Neural cell (in vitro differentiated cells): ENCODE results near the gene ADAP1. TPM values are rescaled to one million over a fixed set of nuclear protein-coding genes. Genes with fewer than 3 reads are reported as not detected.

Experiments
- H2AFZ ChIP-seq: fragments of 200-600, 300-800 bp; sonication (generic), shearing (Covaris generic); 2 replicates; pipeline ENCODE4 v1.6.0; 2014; ENCODE audit warnings: low read depth, mild to moderate bottlenecking, antibody characterized with exemption, low read length, moderate library complexity
- H3F3A ChIP-seq: fragments of 200-600 bp; shearing (Covaris generic); 2 replicates; pipeline ENCODE4 v1.6.1; 2016; ENCODE audit warnings: mild to moderate bottlenecking, moderate library complexity, mixed read lengths, antibody characterized with exemption, low read length; ENCODE audit not compliant: insufficient read depth, poor library complexity, severe bottlenecking
- H3K27ac ChIP-seq: fragments of 200-600, 300-800 bp; sonication (generic), shearing (Covaris generic); 2 replicates; pipeline ENCODE4 v1.5.1; 2014; ENCODE audit warnings: mild to moderate bottlenecking, low read length, moderate library complexity
- H3K27me3 ChIP-seq: fragments of 300-800, 200-600 bp; sonication (generic), shearing (Covaris generic); 2 replicates; pipeline ENCODE4 v1.6.0; 2014; ENCODE audit warnings: mild to moderate bottlenecking, low read depth, low read length, moderate library complexity; ENCODE audit not compliant: insufficient read depth
- H3K36me3 ChIP-seq: fragments of 300-800, 200-600 bp; sonication (generic), shearing (Covaris generic); 2 replicates; pipeline ENCODE4 v1.5.1; 2014; ENCODE audit warnings: mild to moderate bottlenecking, antibody characterized with exemption, low read length, moderate library complexity; ENCODE audit not compliant: insufficient read depth
- H3K4me2 ChIP-seq: fragments of 300-800, 200-600 bp; sonication (generic), shearing (Covaris generic); 2 replicates; pipeline ENCODE4 v1.6.0; 2014; ENCODE audit warnings: mild to moderate bottlenecking, low read length
- H3K4me3 ChIP-seq: fragments of 300-800, 200-600 bp; sonication (generic), shearing (Covaris generic); 2 replicates; pipeline ENCODE4 v1.5.1; 2014; ENCODE audit warnings: mild to moderate bottlenecking, low read length, moderate library complexity
- H3K79me2 ChIP-seq: fragments of 200-600 bp; shearing (Covaris generic); replicated peaks from 2 replicates; pipeline ENCODE4 v1.6.0; 2014; ENCODE audit warnings: mild to moderate bottlenecking, low read length, moderate library complexity; ENCODE audit not compliant: insufficient read depth
- H3K9ac ChIP-seq: fragments of 300-800, 200-600 bp; sonication (generic), shearing (Covaris generic); 2 replicates; pipeline ENCODE4 v1.6.1; 2016; ENCODE audit warnings: mild to moderate bottlenecking, low read length, mixed read lengths
- H3K9me2 ChIP-seq: fragments of 200-600 bp; shearing (Covaris generic); 2 replicates; pipeline ENCODE4 v1.6.1; 2016; ENCODE audit warnings: mild to moderate bottlenecking, low read length, mixed read lengths; ENCODE audit not compliant: insufficient read depth
- H3K9me3 ChIP-seq: fragments of 200-600, 300-800 bp; sonication (generic), shearing (Covaris generic); 2 replicates; pipeline ENCODE4 v1.6.1; 2016; ENCODE audit warnings: mild to moderate bottlenecking, mixed run types, low read length, moderate library complexity, mixed read lengths
- H4K20me1 ChIP-seq: fragments of 200-600 bp; shearing (Covaris generic); 2 replicates; pipeline ENCODE4 v1.6.1; 2016; ENCODE audit warnings: mild to moderate bottlenecking, mixed run types; ENCODE audit not compliant: insufficient read depth
- CTCF ChIP-seq: fragments of 450-650 bp; IDR thresholded peaks from 2 replicates; pipeline ENCODE4 v1.5.1; 2014; ENCODE audit warnings: antibody characterized with exemption, mild to moderate bottlenecking, moderate library complexity; ENCODE audit not compliant: poor library complexity, severe bottlenecking
- EP300 ChIP-seq: fragments of 450-650 bp; conservative IDR thresholded peaks from 2 replicates; pipeline ENCODE4 v1.6.1; 2014; ENCODE audit warnings: antibody characterized with exemption, mild to moderate bottlenecking, moderate library complexity; ENCODE audit not compliant: poor library complexity, severe bottlenecking
- EZH2 ChIP-seq: fragments of 200-600, 300-800 bp; shearing (Covaris generic), sonication (generic); IDR thresholded peaks from 2 replicates; pipeline ENCODE4 v1.6.1; 2014; ENCODE audit warnings: antibody characterized with exemption, low read length, borderline replicate concordance, mild to moderate bottlenecking; ENCODE audit not compliant: insufficient read depth, poor library complexity, severe bottlenecking
- MXI1 ChIP-seq: fragments of 450-650 bp; conservative IDR thresholded peaks from 2 replicates; pipeline ENCODE4 v1.6.1; 2014; ENCODE audit warnings: antibody characterized with exemption, mild to moderate bottlenecking; ENCODE audit not compliant: poor library complexity, severe bottlenecking
- POLR2AphosphoS5 ChIP-seq: IDR thresholded peaks from 2 replicates; pipeline ENCODE4 v1.6.1; 2012
- RAD21 ChIP-seq: fragments of 450-650 bp; conservative IDR thresholded peaks from 2 replicates; pipeline ENCODE4 v1.6.1; 2014; ENCODE audit warnings: antibody characterized with exemption, mild to moderate bottlenecking, moderate library complexity
- SMC3 ChIP-seq: fragments of 450-650 bp; conservative IDR thresholded peaks from 2 replicates; pipeline ENCODE4 v1.6.1; 2014; ENCODE audit warnings: antibody characterized with exemption, mild to moderate bottlenecking, moderate library complexity; ENCODE audit not compliant: poor library complexity
- TAF1 ChIP-seq: IDR thresholded peaks from 2 replicates; pipeline ENCODE4 v1.6.1; 2012; ENCODE audit warnings: low read depth
- polyA plus RNA-seq: library from polyadenylated mRNA; depleted of rRNA; stranded (reverse); fragments of >200 nt; gene quantifications from 2 replicates; pipeline ENCODE4 v1.2.3, GENCODE V29; 2014
- TF ChIP-seq, protein P1 (sequence below): IDR thresholded peaks from 2 replicates; pipeline ENCODE4 v1.6.1; 2012; ENCODE audit warnings: borderline replicate concordance

The ADAP1 gene
- polyA plus RNA-seq, 1 donor from 2014 or later: 76.8 TPM

GRCh38 chr7:981793-982510 lies 27.5 kb upstream of the ADAP1 start:
- no peaks in the 10 kb centered on the region for H3K9me3 ChIP-seq
- H3K9ac ChIP-seq: no peak overlapping the region
- no peak overlapping the region for H2AFZ ChIP-seq
- no peak overlapping the region for H3K4me2 ChIP-seq
- no peaks in the 10 kb centered on the region for H3K9me2 ChIP-seq
- no peaks in the 10 kb centered on the region for H3K27me3 ChIP-seq
- H3F3A ChIP-seq: no peaks in the 10 kb centered on the region
- no peak overlapping the region for H3K4me3 ChIP-seq
- no peak overlapping the region for H3K27ac ChIP-seq
- no peaks in the 10 kb centered on the region for H4K20me1 ChIP-seq
- no peaks in the 10 kb centered on the region for H3K79me2 ChIP-seq
- TF ChIP-seq POLR2AphosphoS5 (no peak), EP300 (no peak), CTCF (no peak), TAF1 (no peak), MXI1 (no peak), RAD21 (no peak), EZH2 (no peak), SMC3 (no peak)
- TF ChIP-seq, protein P1, sequence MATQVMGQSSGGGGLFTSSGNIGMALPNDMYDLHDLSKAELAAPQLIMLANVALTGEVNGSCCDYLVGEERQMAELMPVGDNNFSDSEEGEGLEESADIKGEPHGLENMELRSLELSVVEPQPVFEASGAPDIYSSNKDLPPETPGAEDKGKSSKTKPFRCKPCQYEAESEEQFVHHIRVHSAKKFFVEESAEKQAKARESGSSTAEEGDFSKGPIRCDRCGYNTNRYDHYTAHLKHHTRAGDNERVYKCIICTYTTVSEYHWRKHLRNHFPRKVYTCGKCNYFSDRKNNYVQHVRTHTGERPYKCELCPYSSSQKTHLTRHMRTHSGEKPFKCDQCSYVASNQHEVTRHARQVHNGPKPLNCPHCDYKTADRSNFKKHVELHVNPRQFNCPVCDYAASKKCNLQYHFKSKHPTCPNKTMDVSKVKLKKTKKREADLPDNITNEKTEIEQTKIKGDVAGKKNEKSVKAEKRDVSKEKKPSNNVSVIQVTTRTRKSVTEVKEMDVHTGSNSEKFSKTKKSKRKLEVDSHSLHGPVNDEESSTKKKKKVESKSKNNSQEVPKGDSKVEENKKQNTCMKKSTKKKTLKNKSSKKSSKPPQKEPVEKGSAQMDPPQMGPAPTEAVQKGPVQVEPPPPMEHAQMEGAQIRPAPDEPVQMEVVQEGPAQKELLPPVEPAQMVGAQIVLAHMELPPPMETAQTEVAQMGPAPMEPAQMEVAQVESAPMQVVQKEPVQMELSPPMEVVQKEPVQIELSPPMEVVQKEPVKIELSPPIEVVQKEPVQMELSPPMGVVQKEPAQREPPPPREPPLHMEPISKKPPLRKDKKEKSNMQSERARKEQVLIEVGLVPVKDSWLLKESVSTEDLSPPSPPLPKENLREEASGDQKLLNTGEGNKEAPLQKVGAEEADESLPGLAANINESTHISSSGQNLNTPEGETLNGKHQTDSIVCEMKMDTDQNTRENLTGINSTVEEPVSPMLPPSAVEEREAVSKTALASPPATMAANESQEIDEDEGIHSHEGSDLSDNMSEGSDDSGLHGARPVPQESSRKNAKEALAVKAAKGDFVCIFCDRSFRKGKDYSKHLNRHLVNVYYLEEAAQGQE: no peak
- no peaks in the 10 kb centered on the region for H3K36me3 ChIP-seq

DNA sequence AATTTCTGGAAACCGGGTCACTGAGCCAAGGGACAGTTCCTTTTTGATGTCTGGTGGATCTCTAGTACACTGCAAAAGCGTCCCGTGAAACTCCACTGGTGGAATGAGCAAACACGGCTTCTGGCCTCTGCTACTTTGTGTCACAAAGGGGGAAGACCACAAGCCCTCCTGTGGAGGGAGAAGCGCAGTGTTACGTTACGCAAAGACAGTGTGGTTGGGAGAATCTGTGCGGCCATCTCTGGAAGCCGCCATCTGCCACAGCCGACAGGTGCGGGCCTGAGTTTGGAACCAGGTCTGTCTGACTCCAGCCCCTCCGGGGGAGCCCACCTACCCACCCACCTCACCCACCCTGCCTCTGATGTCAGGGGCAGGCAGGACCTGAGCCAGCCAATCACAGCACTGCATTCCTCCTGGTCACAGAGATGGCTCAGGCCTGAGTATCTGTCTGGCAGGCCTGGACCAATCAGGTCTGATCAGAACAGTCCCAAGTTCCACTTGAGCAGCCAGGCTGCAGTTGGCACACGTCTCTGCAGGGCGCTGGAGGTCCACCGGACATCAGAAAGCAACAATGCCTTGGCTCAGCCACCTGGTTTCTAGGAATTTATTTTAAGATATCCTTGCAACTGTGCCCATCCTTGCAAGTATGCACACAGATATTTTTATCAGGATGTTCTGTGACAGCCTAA lies 25.5 kb upstream of the ADAP1 start:
- no peaks in the 10 kb centered on the region for H3K9me2 ChIP-seq
- H3F3A ChIP-seq: no peaks in the 10 kb centered on the region
- no peaks in the 10 kb centered on the region for H3K36me3 ChIP-seq
- no peak overlapping the region for H3K4me3 ChIP-seq
- no peak overlapping the region for H2AFZ ChIP-seq
- no peaks in the 10 kb centered on the region for H4K20me1 ChIP-seq
- H3K79me2 ChIP-seq: no peaks in the 10 kb centered on the region
- no peak overlapping the region for H3K27ac ChIP-seq
- H3K9me3 ChIP-seq: no peaks in the 10 kb centered on the region
- no peaks in the 10 kb centered on the region for H3K27me3 ChIP-seq
- no peak overlapping the region for H3K9ac ChIP-seq
- H3K4me2 ChIP-seq: no peak overlapping the region
- TF ChIP-seq EZH2: no peak
- no peak for TF ChIP-seq CTCF
- TF ChIP-seq RAD21: no peak
- no peak for TF ChIP-seq MXI1
- TF ChIP-seq, protein P1: no peak
